PC-9 (cell line): Measurements from ENCODE around the gene DLEC1. TPM values are rescaled to one million over a fixed set of nuclear protein-coding genes. Genes with fewer than 3 reads are reported as not detected.

Source experiments
- BruUV-seq: library from RNA; stranded (reverse); fragments of 400-500 nt; replicated peaks from 2 replicates; lab custom pipeline; 2021; lab: Mats Ljungman, UMichigan
- CTCF ChIA-PET: fragments of 300-600 bp; sonication (Branson Sonifier 250); formaldehyde crosslinking; loops from one replicate; lab custom pipeline; 2022; ENCODE audit warnings: antibody characterized with exemption; lab: Charles Lee
- POLR2A ChIA-PET: fragments of 300-600 bp; sonication (Branson Sonifier 250); formaldehyde crosslinking; loops from one replicate; lab custom pipeline; 2022; ENCODE audit warnings: antibody characterized with exemption; ENCODE audit not compliant: unreplicated experiment; lab: Charles Lee
- DNase-seq, 2 experiments: peaks; one replicate each; pipeline versions ENCODE4 v3.0.0 to v3.0.0-alpha.2; 2015 to 2022; ENCODE audit warnings: mixed read lengths in 1 of 2
- H2AFZ ChIP-seq: fragments of 200-600 bp; sonication (generic); 2 replicates; pipeline ENCODE4 v1.8.1; 2017; ENCODE audit warnings: antibody characterized with exemption
- H3F3A ChIP-seq: fragments of 200-600 bp; sonication (generic); 2 replicates; pipeline ENCODE4 v1.8.1; 2017; ENCODE audit warnings: antibody characterized with exemption, mild to moderate bottlenecking, low read depth; ENCODE audit not compliant: insufficient read depth
- H3K27ac ChIP-seq: fragments of 200-600 bp; sonication (generic); 2 replicates; pipeline ENCODE4 v1.6.1; 2016; ENCODE audit warnings: mixed run types
- H3K27me3 ChIP-seq: fragments of 200-600 bp; sonication (generic); 2 replicates; pipeline ENCODE4 v1.6.1; 2016; ENCODE audit warnings: low read depth, mixed run types; ENCODE audit not compliant: insufficient read depth
- H3K36me3 ChIP-seq: fragments of 200-600 bp; sonication (generic); 2 replicates; pipeline ENCODE4 v1.6.1; 2016; ENCODE audit warnings: low read depth, mixed run types
- H3K4me1 ChIP-seq: fragments of 200-600 bp; sonication (generic); replicated peaks from 2 replicates; pipeline ENCODE4 v1.6.1; 2016; ENCODE audit warnings: mixed run types; ENCODE audit not compliant: insufficient read depth
- H3K4me2 ChIP-seq: fragments of 200-600 bp; sonication (generic); 2 replicates; pipeline ENCODE4 v1.6.1; 2017; ENCODE audit warnings: mixed run types
- H3K4me3 ChIP-seq: fragments of 200-600 bp; sonication (generic); 2 replicates; pipeline ENCODE4 v1.6.1; 2016; ENCODE audit warnings: mixed run types
- H3K79me2 ChIP-seq: fragments of 200-600 bp; sonication (generic); 2 replicates; pipeline ENCODE4 v1.6.1; 2017; ENCODE audit warnings: low read depth, mixed run types
- H3K9me2 ChIP-seq: fragments of 200-600 bp; sonication (generic); 2 replicates; pipeline ENCODE4 v1.8.1; 2017; ENCODE audit warnings: mild to moderate bottlenecking; ENCODE audit not compliant: insufficient read depth
- H3K9me3 ChIP-seq: fragments of 200-600 bp; sonication (generic); 2 replicates; pipeline ENCODE4 v1.8.1; 2016; ENCODE audit warnings: low read depth; ENCODE audit not compliant: insufficient read depth
- H4K20me1 ChIP-seq: fragments of 200-600 bp; sonication (generic); 2 replicates; pipeline ENCODE4 v1.8.1; 2017; ENCODE audit not compliant: insufficient read depth
- CTCF ChIP-seq: fragments of 200-600 bp; sonication (generic); conservative IDR thresholded peaks from 2 replicates; pipeline ENCODE4 v1.6.1; 2017; ENCODE audit warnings: mixed run types, antibody characterized with exemption, mild to moderate bottlenecking, moderate library complexity
- EZH2 ChIP-seq: fragments of 200-600 bp; sonication (generic); IDR thresholded peaks from 2 replicates; pipeline ENCODE4 v1.8.0; 2017; ENCODE audit warnings: antibody characterized with exemption, low read depth
- intact Hi-C: fragments of 100-400 bp; cut with micrococcal nuclease; formaldehyde crosslinking; loops from one replicate; pipeline ENCODE4 v1.10.0; 2022; ENCODE audit not compliant: unreplicated experiment
- total RNA-seq: library from RNA; stranded (reverse); gene quantifications from 2 replicates; pipeline ENCODE4 v1.2.3, GENCODE V29; 2021

DLEC1 gene
- total RNA-seq, 1 experiment from 2014 or later = 0.35 TPM

DNA sequence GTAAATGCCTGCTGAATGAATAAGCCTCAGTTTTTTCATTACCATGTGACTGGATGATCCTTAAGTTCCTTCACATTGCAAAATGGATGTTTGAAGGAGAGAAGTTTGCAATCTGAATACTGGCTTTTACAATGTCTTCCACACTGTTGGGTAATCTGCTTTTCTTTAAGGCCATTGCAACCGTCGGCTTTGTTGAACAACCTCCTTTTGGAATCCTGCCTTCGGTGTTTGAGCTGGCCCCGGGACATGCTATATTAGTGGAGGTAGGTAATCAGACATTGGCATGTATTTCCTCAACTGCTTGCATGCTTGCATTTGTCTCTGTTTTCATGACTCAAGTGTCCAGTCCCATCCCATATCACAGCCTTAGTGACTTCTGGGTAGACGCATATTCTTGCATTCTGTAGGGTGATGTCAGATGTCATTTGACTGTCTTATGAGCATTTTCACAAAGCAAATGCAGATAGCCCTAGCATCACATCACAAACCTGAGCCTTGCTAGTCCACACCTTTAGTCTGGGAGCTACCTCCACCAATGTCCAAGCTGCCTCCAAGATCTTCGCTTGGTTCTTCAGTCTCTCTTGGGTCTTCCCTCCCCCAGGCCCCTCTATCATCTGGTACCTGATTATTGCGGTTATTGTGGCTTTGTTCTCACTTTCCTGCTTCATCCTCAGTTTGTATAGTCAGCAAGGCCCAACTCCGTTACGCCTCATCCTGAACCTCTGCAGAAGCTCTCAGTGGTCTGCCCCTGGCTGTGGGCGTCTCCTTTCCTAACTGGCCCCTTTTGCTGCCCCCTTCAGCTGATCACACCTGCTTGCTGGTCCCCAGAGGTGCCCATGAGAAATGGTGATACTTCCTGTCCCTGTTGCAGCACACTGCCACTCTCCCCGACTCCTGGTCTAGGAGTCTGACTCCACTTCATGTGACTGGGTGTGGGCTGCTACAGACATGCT is 49.4 kb downstream of the DLEC1 start:
- no peaks in the 10 kb centered on the region for H3K79me2 ChIP-seq
- intact Hi-C loops = no loop called here
- no peak for DNase-seq
- no peak overlapping the region for H2AFZ ChIP-seq
- TF ChIP-seq EZH2 = no peak
- no peak for TF ChIP-seq CTCF
- H3K27ac ChIP-seq = no peak overlapping the region
- H3K4me1 ChIP-seq = no peaks in the 10 kb centered on the region
- peaks cover 19% of the 10 kb centered on the region; the same call in 1 of the 2 replicates for H3K27me3 ChIP-seq
- ChIA-PET CTCF (no interaction called here), POLR2A (no interaction called here)
- no peak overlapping the region for H3K4me2 ChIP-seq
- H3K9me2 ChIP-seq = no peaks in the 10 kb centered on the region
- H3K4me3 ChIP-seq = no peak overlapping the region
- no peaks in the 10 kb centered on the region for H3K36me3 ChIP-seq
- no peaks in the 10 kb centered on the region for H3K9me3 ChIP-seq
- BruUV-seq = no TSS peak
- H4K20me1 ChIP-seq = no peaks in the 10 kb centered on the region
- H3F3A ChIP-seq = peaks cover 8% of the 10 kb centered on the region; the same call in 1 of the 2 replicates

GRCh38 chr3:38089163-38089562 is 50.2 kb downstream of the DLEC1 start:
- no peaks in the 10 kb centered on the region for H3K4me1 ChIP-seq
- no TSS peak for BruUV-seq
- no peaks in the 10 kb centered on the region for H3K9me2 ChIP-seq
- H3K9me3 ChIP-seq = no peaks in the 10 kb centered on the region
- H4K20me1 ChIP-seq = no peaks in the 10 kb centered on the region
- DNase-seq = no peak
- ChIA-PET CTCF (interaction anchor here (0.5 kb wide), 1 partner anchor 10 kb away, joined by 3 read pairs; no protein-coding TSS in a partner anchor), POLR2A (no interaction called here)
- H3K4me2 ChIP-seq = no peak overlapping the region
- H2AFZ ChIP-seq = no peak overlapping the region
- intact Hi-C loops = no loop called here
- H3K79me2 ChIP-seq = no peaks in the 10 kb centered on the region
- peaks cover 20% of the 10 kb centered on the region; the same call in 1 of the 2 replicates for H3K27me3 ChIP-seq
- H3K4me3 ChIP-seq = no peak overlapping the region
- H3F3A ChIP-seq = peaks cover 5% of the 10 kb centered on the region; the same call in 1 of the 2 replicates
- no peak overlapping the region for H3K27ac ChIP-seq
- no peaks in the 10 kb centered on the region for H3K36me3 ChIP-seq
- no peak for TF ChIP-seq CTCF
- no peak for TF ChIP-seq EZH2

- no peaks in the 10 kb centered on the region for H3K4me1 ChIP-seq
- H3K27ac ChIP-seq = no peak overlapping the region
- no TSS peak for BruUV-seq
- peaks cover 28% of the 10 kb centered on the region for H3K27me3 ChIP-seq
- TF ChIP-seq CTCF = no peak
- TF ChIP-seq EZH2 = no peak
- H3K4me3 ChIP-seq = no peak overlapping the region
- POLR2A ChIA-PET = no interaction called here
- H3F3A ChIP-seq = no peaks in the 10 kb centered on the region
- H3K79me2 ChIP-seq = no peaks in the 10 kb centered on the region
- no peaks in the 10 kb centered on the region for H3K36me3 ChIP-seq
- CTCF ChIA-PET = no interaction called here
- H3K9me2 ChIP-seq = no peaks in the 10 kb centered on the region
- H4K20me1 ChIP-seq = no peaks in the 10 kb centered on the region
- no peak overlapping the region for H3K4me2 ChIP-seq
- H2AFZ ChIP-seq = no peak overlapping the region
- no peak for DNase-seq
- H3K9me3 ChIP-seq = no peaks in the 10 kb centered on the region
- intact Hi-C loops = no loop called here
Measured at GRCh38 chr3:38090453-38090852, 51.4 kb downstream of the DLEC1 start.
